Lung (tissue), 12 donors: ENCODE results near the gene MBD2. TPM values are rescaled to one million over a fixed set of nuclear protein-coding genes. Genes with fewer than 3 reads are reported as not detected.

Experiments used
- ATAC-seq: fragments of 200-7000 bp; cut with Tn5 transposase; one replicate; pipeline ENCODE4 v1.9.1; 2020; ENCODE audit warnings: moderate number of reproducible peaks; ENCODE audit not compliant: insufficient read depth, low FRiP score
- DNase-seq, 3 donors: peaks; one replicate each; pipeline ENCODE4 v3.0.0-alpha.2; 2013 to 2017
- H3K27ac ChIP-seq, 2 donors: one replicate each; pipeline ENCODE4 v1.5.1; 2013; ENCODE audit warnings: mild to moderate bottlenecking in 2 of 2, moderate library complexity in 2 of 2, control low read depth in 1 of 2, inconsistent platforms in 1 of 2, low read depth in 1 of 2, low read length in 1 of 2
- H3K27me3 ChIP-seq, 3 donors: one replicate each; pipeline ENCODE4 v1.5.1; 2013; ENCODE audit warnings: low read length in 2 of 3; ENCODE audit not compliant: control insufficient read depth in 3 of 3, insufficient read depth in 3 of 3
- H3K36me3 ChIP-seq, 4 donors: one replicate each; pipeline ENCODE4 v1.5.1; 2013; ENCODE audit warnings: low read length in 4 of 4, mild to moderate bottlenecking in 1 of 4, moderate library complexity in 1 of 4; ENCODE audit not compliant: control insufficient read depth in 4 of 4, insufficient read depth in 4 of 4
- H3K4me1 ChIP-seq, 5 donors: one replicate each; pipeline ENCODE4 v1.5.1; 2013; ENCODE audit warnings: low read length in 5 of 5, mild to moderate bottlenecking in 2 of 5, moderate library complexity in 1 of 5; ENCODE audit not compliant: control insufficient read depth in 5 of 5, insufficient read depth in 5 of 5
- H3K4me3 ChIP-seq: one replicate; pipeline ENCODE4 v1.5.1; 2013; ENCODE audit warnings: mild to moderate bottlenecking, control low read depth, moderate library complexity
- H3K9ac ChIP-seq, 2 donors: one replicate each; pipeline ENCODE4 v1.5.1; 2013; ENCODE audit warnings: low read length in 2 of 2, control low read depth in 1 of 2; ENCODE audit not compliant: insufficient read depth in 1 of 2
- H3K9me3 ChIP-seq, 4 donors: one replicate each; pipeline ENCODE4 v1.5.1; 2013; ENCODE audit warnings: low read length in 3 of 4, mild to moderate bottlenecking in 1 of 4, moderate library complexity in 1 of 4; ENCODE audit not compliant: control insufficient read depth in 4 of 4, insufficient read depth in 3 of 4
- CTCF ChIP-seq: IDR thresholded peaks from 2 replicates; pipeline ENCODE4 v1.5.1; 2012; ENCODE audit warnings: mild to moderate bottlenecking; ENCODE audit errors: control extremely low read depth, extremely low read depth
- WGBS, 2 donors: extraction: QIAGEN DNeasy Blood & Tissue Kit; methylation state at CpG; one replicate each; pipeline ENCODE4 v1.1.7; 2013; 5-methylcytosine and 5-hydroxymethylcytosine counted together
- polyA plus RNA-seq, 2 donors: library from polyadenylated mRNA; stranded (reverse); fragments of 200-250 nt; gene quantifications; one replicate each; pipeline ENCODE4 v1.2.1, GENCODE V29; 2013
- total RNA-seq, 2 donors: library from RNA; depleted of rRNA in 1 of 2; stranded (reverse); fragments of >200 nt in 1 of 2; gene quantifications; one replicate each; pipeline ENCODE4 v1.2.1, GENCODE V29; 2014 to 2021
- donor health status: control.
- donor health status: control.
- donor health status: Bipolar disorder and iron deficiency.
- donor health status: healthy.
- donor health status: DM: yes; HTN: yes; CAD: no.

Gene MBD2
- total and polyA plus RNA-seq, 4 donors = 29.5 to 91.0 (median 36.1) TPM

GRCh38 chr18:54187372-54187771, 37.1 kb downstream of the MBD2 start:
- ATAC-seq (no peak), DNase-seq (no peak)
- no peak overlapping the region for H3K27ac ChIP-seq
- H3K36me3 ChIP-seq = peaks cover 0 to 12% (median 7%) of the 10 kb centered on the region in 4 donors
- no peak for TF ChIP-seq CTCF
- H3K9me3 ChIP-seq = no peaks in the 10 kb centered on the region
- H3K27me3 ChIP-seq = no peaks in the 10 kb centered on the region
- no peak overlapping the region for H3K9ac ChIP-seq
- 95 to 98% methylated on average over 3 of the region's 3 CpGs for WGBS, 2 donors
- no peaks in the 10 kb centered on the region for H3K4me1 ChIP-seq
- no peak overlapping the region for H3K4me3 ChIP-seq

GRCh38 chr18:54184836-54185235, 39.6 kb downstream of the MBD2 start:
- no peak overlapping the region for H3K9ac ChIP-seq
- no peak for ATAC-seq
- no peak for TF ChIP-seq CTCF
- H3K4me1 ChIP-seq = no peaks in the 10 kb centered on the region
- no peaks in the 10 kb centered on the region for H3K27me3 ChIP-seq
- peaks cover 0 to 14% (median 8%) of the 10 kb centered on the region in 4 donors for H3K36me3 ChIP-seq
- H3K27ac ChIP-seq = no peak overlapping the region
- no peaks in the 10 kb centered on the region for H3K9me3 ChIP-seq
- H3K4me3 ChIP-seq = no peak overlapping the region
- DNase-seq = no peak

- H3K36me3 ChIP-seq = peaks cover 0 to 12% (median 8%) of the 10 kb centered on the region in 4 donors
- 88 to 90% methylated on average over 3 of the region's 3 CpGs for WGBS, 2 donors
- no peak overlapping the region for H3K27ac ChIP-seq
- H3K9ac ChIP-seq = no peak overlapping the region
- no peaks in the 10 kb centered on the region for H3K9me3 ChIP-seq
- H3K27me3 ChIP-seq = no peaks in the 10 kb centered on the region
- H3K4me1 ChIP-seq = no peaks in the 10 kb centered on the region
- DNase-seq (no peak), ATAC-seq (no peak)
- no peak overlapping the region for H3K4me3 ChIP-seq
- TF ChIP-seq CTCF = no peak
Observed at GRCh38 chr18:54183390-54183789, 41.1 kb downstream of the MBD2 start.
